Skeletal muscle satellite cell (primary cell): ENCODE data around the gene PRKCE.

Source experiments
- H3K27me3 ChIP-seq: 2 replicates; pipeline ENCODE4 v1.7.0; 2013; ENCODE audit warnings: low read length; ENCODE audit not compliant: control insufficient read depth, insufficient read depth
- H3K36me3 ChIP-seq: 2 replicates; pipeline ENCODE4 v1.7.0; 2013; ENCODE audit warnings: mild to moderate bottlenecking, control low read depth, low read length; ENCODE audit not compliant: insufficient read depth
- H3K4me1 ChIP-seq: 2 replicates; pipeline ENCODE4 v1.7.0; 2013; ENCODE audit warnings: low read length; ENCODE audit not compliant: control insufficient read depth, insufficient read depth
- H3K4me2 ChIP-seq: 2 replicates; pipeline ENCODE4 v1.7.0; 2013; ENCODE audit warnings: mild to moderate bottlenecking, low read length
- H3K4me3 ChIP-seq: 2 replicates; pipeline ENCODE4 v1.7.0; 2013; ENCODE audit warnings: low read length
- H3K9ac ChIP-seq: 2 replicates; pipeline ENCODE4 v1.7.0; 2013; ENCODE audit warnings: mild to moderate bottlenecking, low read depth, low read length, moderate library complexity
- H3K9me3 ChIP-seq: replicated peaks from 2 replicates; pipeline ENCODE4 v1.7.0; 2013; ENCODE audit warnings: mild to moderate bottlenecking, control low read depth, low read length

PRKCE gene

DNA sequence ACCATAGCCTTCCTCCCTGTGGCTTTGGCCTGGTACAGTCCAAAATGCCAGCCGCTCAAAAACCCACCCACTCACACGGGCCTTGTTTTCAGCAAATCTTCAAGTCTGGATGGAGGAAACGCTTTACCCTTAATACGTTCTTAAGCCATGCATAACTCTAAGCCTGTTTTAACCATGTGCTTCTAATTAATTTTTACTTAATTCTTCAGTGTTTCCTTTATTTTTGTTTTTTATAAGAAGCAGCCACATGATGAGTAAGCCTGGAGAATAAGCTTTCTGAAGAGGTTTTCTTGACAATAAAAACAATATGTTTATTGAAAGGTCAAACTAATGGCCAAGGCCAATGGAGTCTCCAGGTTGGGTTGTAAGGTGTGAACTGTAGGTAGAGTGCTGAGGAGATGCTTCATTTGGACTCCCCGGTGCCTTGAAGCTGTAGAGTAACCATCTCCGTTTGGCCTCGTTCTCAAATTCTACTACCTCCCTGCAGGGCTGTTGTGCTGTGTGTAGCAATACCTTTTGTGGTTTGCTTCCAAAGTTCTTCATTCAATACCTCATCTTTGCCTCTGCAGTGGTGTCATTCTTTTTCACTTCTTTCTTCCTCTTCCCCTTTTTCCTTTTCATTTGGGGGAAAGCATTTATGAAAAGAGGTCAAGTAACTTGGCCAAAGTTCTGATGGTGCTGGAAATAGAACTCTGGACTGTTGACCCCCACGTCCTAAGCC is 113.7 kb downstream of the PRKCE start:
- Histone ChIP-seq H3K4me3 (no peak overlapping the region), H3K9ac (no peak overlapping the region), H3K27me3 (no peaks in the 10 kb centered on the region), H3K36me3 (no peaks in the 10 kb centered on the region), H3K4me2 (no peak overlapping the region), H3K4me1 (no peaks in the 10 kb centered on the region), H3K9me3 (no peaks in the 10 kb centered on the region)

DNA sequence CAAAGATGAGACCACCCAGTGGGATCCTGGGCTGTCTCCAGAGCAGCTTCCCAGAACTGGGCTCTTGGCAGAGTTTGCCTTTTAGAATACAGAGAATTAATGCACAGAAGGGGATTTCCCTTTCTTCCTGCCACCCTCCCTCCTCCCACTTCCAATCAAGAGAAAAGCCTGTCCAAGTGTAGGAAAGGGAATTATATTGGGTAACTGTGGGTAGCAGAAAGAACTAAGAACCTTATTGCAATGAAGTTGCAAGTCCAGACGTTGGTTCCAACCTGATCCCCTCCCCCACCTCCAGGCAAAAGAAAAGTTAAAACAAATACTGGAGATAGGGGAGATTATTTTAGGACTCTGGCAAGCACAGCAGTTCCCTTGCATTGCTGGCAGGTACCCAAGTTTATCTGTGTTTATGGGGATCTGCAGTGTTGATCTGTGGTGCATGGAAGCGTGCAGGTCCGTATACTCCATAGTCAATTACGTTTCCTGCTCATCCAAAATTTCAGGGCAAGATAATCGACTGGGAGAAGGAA is 114.3 kb downstream of the PRKCE start:
- no peaks in the 10 kb centered on the region for H3K4me1 ChIP-seq
- no peak overlapping the region for H3K4me2 ChIP-seq
- no peak overlapping the region for H3K9ac ChIP-seq
- H3K9me3 ChIP-seq, result no peaks in the 10 kb centered on the region
- no peaks in the 10 kb centered on the region for H3K27me3 ChIP-seq
- no peak overlapping the region for H3K4me3 ChIP-seq
- no peaks in the 10 kb centered on the region for H3K36me3 ChIP-seq

DNA sequence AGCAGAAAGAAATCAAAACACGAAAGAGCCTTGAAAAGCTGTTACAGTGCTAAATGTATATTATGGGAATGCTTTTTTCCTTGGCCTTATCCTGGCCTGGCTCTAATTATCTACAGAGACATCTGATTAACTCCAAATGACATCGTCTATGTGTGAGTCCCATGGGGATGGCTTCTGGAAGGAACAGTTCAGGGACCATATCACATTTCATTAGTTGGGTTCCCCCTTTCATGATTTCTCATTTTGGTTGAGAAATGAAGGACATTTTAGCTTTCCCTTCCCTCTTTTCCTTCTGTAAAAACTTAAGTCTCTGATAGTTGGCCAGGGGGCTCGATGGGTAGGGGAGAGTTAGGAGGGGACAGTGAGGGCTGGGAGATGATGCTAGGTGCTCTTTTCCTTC is 116.7 kb downstream of the PRKCE start:
- H3K9me3 ChIP-seq, result no peaks in the 10 kb centered on the region
- H3K4me1 ChIP-seq, result no peaks in the 10 kb centered on the region
- H3K4me3 ChIP-seq, result no peak overlapping the region
- no peak overlapping the region for H3K9ac ChIP-seq
- no peak overlapping the region for H3K4me2 ChIP-seq
- no peaks in the 10 kb centered on the region for H3K27me3 ChIP-seq
- H3K36me3 ChIP-seq, result no peaks in the 10 kb centered on the region

DNA sequence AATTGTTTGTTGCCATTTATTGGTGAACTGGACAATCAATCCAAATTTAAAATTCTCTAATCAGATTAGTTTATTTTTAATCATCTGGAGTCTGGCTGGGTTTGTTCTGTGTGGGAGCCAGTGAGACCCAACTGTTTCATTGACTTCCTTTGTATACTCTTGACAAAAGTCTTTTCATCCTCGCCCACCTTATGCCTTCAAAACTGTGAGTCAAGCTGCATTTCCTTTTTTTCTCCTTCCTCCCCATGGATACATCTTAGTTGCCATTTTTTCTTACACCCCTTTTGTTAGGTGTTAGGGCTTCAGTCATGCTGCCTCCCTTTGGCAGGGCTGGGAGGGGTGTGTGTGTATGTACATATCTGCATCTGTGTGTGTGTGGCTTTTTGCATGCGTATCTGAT is 117.6 kb downstream of the PRKCE start:
- no peaks in the 10 kb centered on the region for H3K4me1 ChIP-seq
- H3K27me3 ChIP-seq, result no peaks in the 10 kb centered on the region
- H3K4me3 ChIP-seq, result no peak overlapping the region
- H3K9me3 ChIP-seq, result no peaks in the 10 kb centered on the region
- H3K9ac ChIP-seq, result no peak overlapping the region
- no peaks in the 10 kb centered on the region for H3K36me3 ChIP-seq
- H3K4me2 ChIP-seq, result no peak overlapping the region

DNA sequence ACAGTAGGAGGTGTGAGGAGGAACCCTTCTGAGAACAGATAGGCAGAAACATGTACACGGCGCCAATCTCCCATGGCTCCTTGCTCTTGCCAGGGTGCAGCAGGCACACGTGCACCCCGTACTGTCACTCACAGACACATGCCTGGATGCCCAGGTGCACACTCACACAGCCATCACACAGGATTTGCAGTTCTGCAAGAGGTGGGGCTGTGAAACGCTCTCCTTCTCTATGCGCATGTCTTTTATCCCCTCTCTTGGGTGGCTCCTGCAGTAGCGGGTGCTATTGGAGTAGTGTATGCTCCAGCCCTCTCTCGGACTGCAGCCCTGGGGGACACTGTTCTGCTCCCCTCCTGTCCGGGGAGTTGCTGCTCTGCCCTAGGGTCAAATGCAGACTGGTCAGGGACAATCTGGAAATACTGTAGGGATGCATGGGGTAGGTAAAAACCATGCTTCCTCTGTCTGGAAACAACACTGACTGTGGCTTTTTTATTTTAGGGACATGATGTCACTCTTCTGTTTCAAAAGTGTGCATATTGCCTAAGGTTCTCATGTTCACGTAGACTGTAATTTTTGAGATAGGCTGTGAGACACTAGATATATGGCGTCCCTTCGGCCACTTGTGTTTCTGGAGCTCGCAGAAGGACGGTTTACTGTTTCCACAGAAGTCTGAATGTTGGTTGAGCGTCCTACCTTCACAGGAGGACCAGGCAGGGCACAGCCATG is 118.5 kb downstream of the PRKCE start:
- Histone ChIP-seq H3K36me3 (no peaks in the 10 kb centered on the region), H3K9ac (no peak overlapping the region), H3K4me1 (no peaks in the 10 kb centered on the region), H3K4me2 (no peak overlapping the region), H3K9me3 (no peaks in the 10 kb centered on the region), H3K27me3 (no peaks in the 10 kb centered on the region), H3K4me3 (no peak overlapping the region)

DNA sequence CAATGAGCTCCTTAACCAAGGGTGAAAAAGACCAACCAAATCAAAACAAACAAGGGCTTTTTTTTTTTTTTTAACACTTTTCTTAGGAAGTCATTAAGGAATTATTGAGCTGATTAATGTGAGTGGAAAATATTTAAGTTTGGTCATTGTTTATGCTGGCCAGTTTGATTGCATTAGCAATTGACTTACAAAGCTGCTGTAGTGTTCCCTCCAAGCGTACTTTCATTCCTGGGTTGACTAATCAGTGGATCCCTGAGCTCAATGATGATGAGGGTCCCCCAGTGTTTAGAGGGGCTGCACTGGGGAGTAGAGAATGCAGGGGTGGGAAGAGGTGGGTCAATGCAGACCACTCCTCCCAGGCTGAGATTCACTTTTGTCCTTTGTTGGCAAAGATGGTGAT is 119.3 kb downstream of the PRKCE start:
- Histone ChIP-seq H3K4me3 (no peak overlapping the region), H3K36me3 (no peaks in the 10 kb centered on the region), H3K9ac (no peak overlapping the region), H3K4me1 (no peaks in the 10 kb centered on the region), H3K9me3 (no peaks in the 10 kb centered on the region), H3K4me2 (no peak overlapping the region), H3K27me3 (no peaks in the 10 kb centered on the region)

DNA sequence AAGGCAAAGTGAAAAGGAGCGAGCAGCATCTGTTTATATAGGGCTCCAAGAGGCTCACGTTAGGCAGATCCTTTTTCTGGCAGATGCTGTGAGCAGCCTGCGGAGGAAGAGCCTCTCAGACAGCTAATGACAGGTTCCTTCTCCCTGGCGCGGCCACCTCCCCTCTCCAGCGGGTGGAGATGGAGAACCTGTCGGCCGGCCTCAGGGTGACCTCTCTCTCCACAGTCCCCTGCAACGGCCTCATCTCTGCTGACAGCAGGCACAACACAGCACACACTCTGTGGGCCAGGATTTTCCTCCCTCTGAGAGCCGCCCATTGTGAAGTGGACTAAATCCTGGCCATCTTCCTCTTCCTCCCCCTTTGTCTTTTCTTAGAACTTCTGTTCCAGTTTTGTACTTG is 119.8 kb downstream of the PRKCE start:
- no peaks in the 10 kb centered on the region for H3K9me3 ChIP-seq
- no peaks in the 10 kb centered on the region for H3K4me1 ChIP-seq
- H3K4me2 ChIP-seq, result no peak overlapping the region
- no peaks in the 10 kb centered on the region for H3K36me3 ChIP-seq
- H3K4me3 ChIP-seq, result no peak overlapping the region
- H3K27me3 ChIP-seq, result no peaks in the 10 kb centered on the region
- H3K9ac ChIP-seq, result no peak overlapping the region

DNA sequence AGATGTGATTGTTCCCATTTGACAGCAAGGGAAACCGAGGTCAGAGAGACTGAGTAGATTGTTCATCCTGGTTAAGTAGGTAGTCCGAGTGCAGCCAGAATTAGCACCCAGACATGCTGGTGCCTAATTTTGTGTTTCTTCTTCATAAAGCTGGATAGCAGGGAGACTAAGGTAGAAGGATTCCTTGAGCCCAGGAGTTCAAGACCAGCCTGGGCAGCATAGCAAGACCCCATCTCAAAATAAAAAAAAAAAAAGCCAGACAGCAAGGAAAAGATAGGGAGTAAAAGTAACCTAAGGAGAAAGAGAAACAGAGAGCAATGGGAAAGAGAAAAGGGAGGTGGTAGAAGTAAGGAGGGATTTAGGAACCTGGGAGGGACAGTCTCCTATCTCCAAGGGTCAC is 120.6 kb downstream of the PRKCE start:
- H3K27me3 ChIP-seq, result no peaks in the 10 kb centered on the region
- H3K36me3 ChIP-seq, result no peaks in the 10 kb centered on the region
- H3K4me2 ChIP-seq, result no peak overlapping the region
- no peaks in the 10 kb centered on the region for H3K9me3 ChIP-seq
- H3K9ac ChIP-seq, result no peak overlapping the region
- no peaks in the 10 kb centered on the region for H3K4me1 ChIP-seq
- H3K4me3 ChIP-seq, result no peak overlapping the region

DNA sequence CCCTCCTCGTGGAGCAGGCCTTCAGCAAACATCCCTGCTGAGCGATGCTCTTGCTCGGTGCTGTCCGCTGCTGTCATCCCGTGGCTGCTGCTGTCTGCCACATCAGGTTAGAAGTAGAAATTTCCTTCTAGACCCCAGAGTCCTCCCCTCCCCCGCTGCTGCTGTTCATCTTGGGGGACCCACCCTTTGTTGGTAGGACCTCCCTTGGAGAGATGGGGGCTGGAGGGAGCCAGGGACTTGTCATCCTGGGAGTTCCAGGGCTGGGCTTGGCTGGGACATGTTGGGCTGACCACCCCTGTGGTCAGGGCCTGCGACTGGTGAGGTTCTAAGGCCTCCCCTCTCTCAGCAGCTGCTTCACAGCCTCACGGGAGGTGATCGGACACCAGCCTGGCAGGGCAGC is 122.4 kb downstream of the PRKCE start:
- Histone ChIP-seq H3K36me3 (no peaks in the 10 kb centered on the region), H3K4me1 (no peaks in the 10 kb centered on the region), H3K27me3 (no peaks in the 10 kb centered on the region), H3K9ac (no peak overlapping the region), H3K4me2 (no peak overlapping the region), H3K9me3 (no peaks in the 10 kb centered on the region), H3K4me3 (no peak overlapping the region)

DNA sequence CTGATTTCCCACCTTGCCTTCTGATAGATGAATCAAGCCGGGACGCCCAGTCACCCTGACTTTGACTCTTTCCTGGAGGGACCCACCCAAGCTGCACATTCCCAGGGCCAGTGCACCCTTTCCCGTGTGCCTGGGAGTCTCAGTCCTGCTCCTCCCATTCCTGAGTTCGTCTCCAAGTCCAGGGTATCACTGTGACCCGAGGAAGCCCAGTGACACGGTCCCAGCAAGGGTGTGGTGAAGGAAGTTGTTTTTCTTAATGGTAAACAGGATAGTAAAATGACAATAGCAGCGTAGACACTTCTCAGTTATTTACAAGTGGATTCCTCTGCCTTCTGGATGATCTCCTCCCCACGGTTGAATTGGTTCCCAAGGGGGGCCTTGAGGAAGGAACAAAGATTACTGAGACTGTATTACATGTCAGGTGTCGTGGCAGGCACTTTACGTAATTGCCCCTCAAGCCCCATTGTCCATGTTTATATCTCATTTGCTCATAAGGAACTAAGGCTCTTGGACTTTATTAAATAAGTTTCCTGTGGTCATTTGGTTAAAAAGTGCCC is 123.3 kb downstream of the PRKCE start:
- no peaks in the 10 kb centered on the region for H3K9me3 ChIP-seq
- no peak overlapping the region for H3K9ac ChIP-seq
- no peaks in the 10 kb centered on the region for H3K36me3 ChIP-seq
- H3K27me3 ChIP-seq, result no peaks in the 10 kb centered on the region
- no peak overlapping the region for H3K4me2 ChIP-seq
- no peak overlapping the region for H3K4me3 ChIP-seq
- H3K4me1 ChIP-seq, result no peaks in the 10 kb centered on the region

DNA sequence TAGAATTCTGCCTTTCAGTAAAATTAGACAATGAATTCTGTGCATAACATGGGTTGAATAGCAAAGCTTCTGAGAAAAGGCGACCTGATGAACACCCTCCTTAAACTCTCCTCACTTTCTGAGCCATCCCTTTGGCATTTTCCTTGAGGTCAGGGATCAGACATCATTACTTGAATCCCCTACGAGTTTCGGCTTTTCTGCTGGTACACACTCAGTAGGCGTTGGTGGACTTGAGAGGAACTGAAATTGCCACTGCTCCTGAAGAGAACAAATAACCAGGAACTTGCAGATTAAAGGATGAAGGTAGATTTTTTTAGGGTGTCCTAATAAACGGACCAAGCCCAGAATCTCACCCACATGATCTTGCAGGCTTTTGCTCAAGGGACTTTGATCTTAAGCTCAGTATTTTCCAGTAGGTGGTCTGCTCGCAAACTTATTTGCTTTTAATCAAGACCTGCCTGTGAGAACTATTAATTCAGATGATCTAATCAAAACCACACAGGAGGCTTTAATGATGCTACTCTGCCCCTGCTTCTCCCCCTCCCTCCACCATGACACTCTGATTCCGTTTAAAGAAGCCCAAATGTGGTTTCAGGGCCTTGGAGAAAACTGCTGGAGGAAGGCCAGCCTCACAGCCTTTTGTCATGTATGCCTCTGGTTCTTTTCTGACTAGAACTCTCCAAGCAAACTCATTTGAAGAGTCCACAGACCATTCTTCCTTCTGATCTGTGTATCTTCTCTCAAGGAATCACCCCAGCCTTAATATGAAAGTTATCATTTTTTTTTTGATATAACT is 124.9 kb downstream of the PRKCE start:
- H3K9me3 ChIP-seq, result no peaks in the 10 kb centered on the region
- H3K27me3 ChIP-seq, result no peaks in the 10 kb centered on the region
- no peak overlapping the region for H3K4me3 ChIP-seq
- no peak overlapping the region for H3K4me2 ChIP-seq
- no peak overlapping the region for H3K9ac ChIP-seq
- no peaks in the 10 kb centered on the region for H3K4me1 ChIP-seq
- H3K36me3 ChIP-seq, result no peaks in the 10 kb centered on the region
